Skeletal muscle cell (primary cell): ENCODE data around the gene CCT5.
"Not testable (repeated sequence)": the region's sequence is repeated elsewhere in the genome, so short reads cannot be mapped to it uniquely, and the experiment has no call there.

Experiments
- DNase-seq: peaks from one replicate; pipeline ENCODE4 v3.0.0-alpha.2; 2010; ENCODE audit warnings: low read depth
- H3K4me3 ChIP-seq: 2 replicates; pipeline ENCODE4 v1.5.1; 2011; ENCODE audit warnings: low read depth, mild to moderate bottlenecking, control low read depth, low read length, moderate library complexity

CCT5 gene

GRCh38 chr5:10293907-10294662, 44.0 kb downstream of the CCT5 start:
- H3K4me3 ChIP-seq = no peak overlapping the region
- no peak for DNase-seq

GRCh38 chr5:10295619-10296326, 45.7 kb downstream of the CCT5 start:
- DNase-seq = no peak
- H3K4me3 ChIP-seq = no peak overlapping the region

DNA sequence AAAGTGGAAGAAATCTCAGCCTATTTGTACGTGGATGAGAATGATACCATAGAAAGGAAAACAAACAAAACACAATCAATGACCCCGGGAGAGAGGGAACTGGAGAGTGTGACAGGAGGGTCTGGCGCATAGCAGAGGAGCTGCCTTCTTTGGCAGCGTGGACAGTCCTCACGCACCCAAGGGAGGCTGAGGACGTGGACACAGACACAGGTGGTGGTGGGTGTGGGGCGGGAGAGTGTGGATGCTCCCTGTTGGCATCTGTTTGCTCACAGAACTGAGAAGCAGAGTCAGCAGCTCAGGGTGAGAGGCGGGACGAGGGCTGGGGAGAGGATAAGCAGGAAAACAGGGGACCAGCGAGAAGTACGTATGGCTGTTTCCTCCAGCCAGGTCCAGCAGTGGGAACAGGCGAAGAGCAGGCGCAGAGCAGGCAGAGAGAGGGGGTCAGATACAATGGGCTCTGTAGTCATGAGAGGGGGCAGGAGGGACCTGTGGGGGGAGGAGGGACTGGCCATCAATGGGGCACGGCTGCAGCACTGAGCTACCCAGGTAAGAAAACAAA, 47.6 kb downstream of the CCT5 start:
- H3K4me3 ChIP-seq = no peak overlapping the region
- DNase-seq = no peak

GRCh38 chr5:10300246-10300645, 50.2 kb downstream of the CCT5 start:
- no peak overlapping the region for H3K4me3 ChIP-seq
- no peak for DNase-seq

DNA sequence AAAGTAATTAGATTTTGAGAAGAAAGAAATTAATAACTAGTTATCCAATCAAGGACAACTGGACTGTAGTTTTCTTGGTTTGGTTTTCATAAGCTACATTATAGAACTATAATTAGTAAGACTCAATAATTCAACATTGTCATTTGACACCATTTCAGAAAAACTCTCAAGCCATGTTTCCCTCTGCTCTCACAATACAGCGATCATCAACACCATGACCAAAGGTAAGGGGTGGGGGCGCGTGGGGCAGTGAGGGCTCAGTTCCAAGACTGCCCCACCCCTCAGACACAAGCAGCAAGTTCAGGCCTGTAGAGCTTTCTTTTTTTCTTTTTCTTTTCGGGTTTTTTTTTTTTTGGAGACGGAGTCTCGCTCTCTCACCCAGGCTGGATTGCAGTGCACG, 51.2 kb downstream of the CCT5 start:
- no peak overlapping the region for H3K4me3 ChIP-seq
- no peak for DNase-seq

- no peak overlapping the region for H3K4me3 ChIP-seq
- DNase-seq = no peak
These were observed 51.9 kb downstream of the CCT5 start for GRCh38 chr5:10301842-10302610.

GRCh38 chr5:10303201-10303600, 53.1 kb downstream of the CCT5 start:
- DNase-seq = no peak

GRCh38 chr5:10303699-10304170, 53.7 kb downstream of the CCT5 start:
- no peak for DNase-seq
- no peak overlapping the region for H3K4me3 ChIP-seq

More at GRCh38 chr5:10303201-10303600, 53.1 kb downstream of the CCT5 start:
- H3K4me3 ChIP-seq = no peak overlapping the region

- no peak overlapping the region for H3K4me3 ChIP-seq
- DNase-seq = no peak
These were observed 54.9 kb downstream of the CCT5 start for GRCh38 chr5:10304932-10305331.

GRCh38 chr5:10306114-10306513, 56.0 kb downstream of the CCT5 start:
- H3K4me3 ChIP-seq = peak overlapping the region; percentile 64
- DNase-seq = no peak

DNA sequence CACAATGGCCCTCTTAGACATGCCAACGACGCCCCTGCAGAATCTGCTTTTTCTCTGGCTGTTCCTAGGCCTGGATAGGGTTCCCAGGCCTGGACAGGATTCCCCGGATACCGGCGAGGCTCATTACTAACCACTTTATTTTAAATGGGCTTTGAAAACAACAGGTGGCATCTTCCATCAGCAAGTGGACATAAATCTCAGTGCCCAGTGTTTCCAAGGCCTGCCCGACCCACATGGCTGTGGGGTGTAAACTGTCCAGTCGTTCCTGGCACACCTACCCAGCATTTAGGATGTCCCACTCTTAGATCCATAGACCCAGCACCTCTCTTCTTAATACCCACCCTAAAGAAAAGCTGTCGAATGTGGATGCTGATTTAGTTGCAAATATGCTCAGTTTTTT, 56.7 kb downstream of the CCT5 start:
- DNase-seq = no peak
- H3K4me3 ChIP-seq = peak overlapping the region; percentile 64

- H3K4me3 ChIP-seq = peak within 1 kb of the TSS; percentile 64
- DNase-seq = no peak
These were observed 57.4 kb downstream of the CCT5 start, which contains the start of gene CMBL for GRCh38 chr5:10307206-10308148. Gene CMBL (minus strand): TSS chr5:10307902. CDS start chr5:10290762, 17,140 bp downstream.

GRCh38 chr5:10308844-10309243, 58.8 kb downstream of the CCT5 start:
- no peak for DNase-seq
- no peak overlapping the region for H3K4me3 ChIP-seq

DNA sequence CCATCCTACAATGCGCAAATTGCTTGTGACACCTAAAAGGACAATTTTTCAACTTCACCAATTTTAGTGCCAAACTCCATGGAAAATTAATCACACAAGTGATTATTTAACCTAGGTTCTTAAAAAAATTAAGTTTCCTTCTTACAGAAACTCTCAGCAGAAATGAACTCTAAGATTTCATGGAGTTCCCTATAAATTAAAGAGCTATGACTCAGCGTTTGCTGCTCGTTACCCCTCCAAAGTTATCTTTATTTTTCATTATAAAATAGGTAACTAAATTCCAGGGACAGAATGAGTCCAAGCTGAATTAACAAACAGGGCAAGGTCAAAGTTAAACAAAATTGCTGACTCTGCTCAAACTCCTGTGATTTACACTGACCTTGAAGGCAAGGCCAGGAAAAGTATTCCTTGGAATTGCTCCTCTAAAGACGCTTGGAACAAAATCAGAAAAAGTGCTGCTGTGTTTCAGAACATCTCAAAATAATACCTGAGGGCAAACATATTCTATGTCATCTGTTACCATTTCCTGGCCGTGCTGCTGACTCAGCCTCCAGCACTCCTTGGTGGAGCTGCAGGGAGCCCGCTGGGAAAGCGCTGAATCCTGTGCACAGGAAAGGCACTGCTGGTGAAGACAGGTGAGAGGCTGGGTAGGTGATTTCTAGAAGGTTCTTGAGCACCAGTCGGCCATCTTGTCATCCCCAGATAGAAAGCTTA, 60.1 kb downstream of the CCT5 start:
- no peak overlapping the region for H3K4me3 ChIP-seq
- DNase-seq = no peak

DNA sequence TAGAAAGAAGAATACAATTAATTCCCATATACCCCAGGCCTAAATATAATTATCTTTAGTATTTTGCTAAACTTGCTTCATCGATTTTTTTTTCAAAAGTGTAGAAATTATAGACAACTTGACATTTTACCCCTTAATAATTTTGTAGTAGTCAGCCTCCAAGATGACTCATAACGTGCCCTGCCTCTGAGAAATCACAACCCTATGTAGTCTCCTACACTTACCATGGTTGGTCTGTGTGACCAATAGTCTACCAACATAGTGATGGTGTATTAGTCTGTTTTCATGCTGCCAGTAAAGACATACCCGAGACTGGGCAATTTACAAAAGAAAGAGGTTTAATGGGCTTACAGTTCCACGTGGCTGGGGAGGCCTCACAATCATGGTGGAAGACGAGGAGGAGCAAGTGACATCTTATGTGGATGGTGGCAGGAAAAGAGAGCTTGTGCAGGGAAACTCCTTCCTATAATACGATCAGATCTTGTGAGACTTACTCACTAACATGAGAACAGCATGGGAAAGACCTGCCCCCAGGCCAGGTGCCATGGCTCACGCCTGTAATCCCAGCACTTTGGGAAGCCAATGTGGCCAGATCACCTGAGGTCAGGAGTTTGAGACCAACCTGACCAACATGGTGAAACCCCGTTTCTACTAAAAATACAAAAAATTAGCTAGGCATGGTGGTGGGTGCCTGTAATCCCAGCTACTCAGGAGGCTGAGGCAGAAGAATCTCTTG, 60.9 kb downstream of the CCT5 start:
- DNase-seq, H3K4me3 ChIP-seq: not testable (repeated sequence)

DNA sequence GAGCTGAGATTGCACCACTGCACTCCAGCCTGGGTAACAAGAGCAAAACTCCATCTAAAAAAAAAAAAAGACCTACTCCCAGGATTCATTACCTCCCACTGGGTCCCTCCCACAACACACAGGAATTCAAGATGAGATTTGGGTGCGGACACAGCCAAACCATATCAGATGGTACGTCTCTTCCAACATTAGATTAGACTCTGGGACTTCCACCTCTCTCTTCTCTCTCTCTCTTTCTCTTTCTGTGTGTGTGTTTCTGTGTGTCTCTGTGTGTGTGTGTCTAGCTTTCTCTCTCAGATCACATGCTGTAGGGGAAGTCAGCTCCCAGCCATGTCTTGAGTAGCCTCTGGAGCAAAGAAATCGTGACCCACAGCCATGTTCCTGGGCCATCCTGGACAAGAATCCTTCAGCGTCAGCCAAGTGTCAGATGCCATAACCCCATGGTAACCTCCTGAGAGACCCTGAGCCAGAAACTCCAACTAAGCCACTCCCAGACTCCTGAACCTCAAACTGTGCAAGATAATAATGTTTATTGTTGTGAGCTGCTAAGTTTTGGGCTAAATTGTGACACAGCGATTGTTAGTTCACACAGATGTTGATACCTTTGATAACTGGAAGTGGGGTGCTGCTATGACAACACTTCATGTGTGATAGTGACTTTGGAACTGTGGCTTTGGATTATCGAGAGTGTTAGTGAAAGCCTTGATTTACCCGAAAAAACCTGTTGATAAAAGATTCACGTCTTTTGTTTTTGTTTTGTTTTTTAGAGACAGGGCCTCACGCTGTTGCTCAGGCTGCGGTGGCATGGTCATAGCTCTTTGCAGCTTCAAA, 61.7 kb downstream of the CCT5 start:
- H3K4me3 ChIP-seq = no peak overlapping the region
- no peak for DNase-seq

DNA sequence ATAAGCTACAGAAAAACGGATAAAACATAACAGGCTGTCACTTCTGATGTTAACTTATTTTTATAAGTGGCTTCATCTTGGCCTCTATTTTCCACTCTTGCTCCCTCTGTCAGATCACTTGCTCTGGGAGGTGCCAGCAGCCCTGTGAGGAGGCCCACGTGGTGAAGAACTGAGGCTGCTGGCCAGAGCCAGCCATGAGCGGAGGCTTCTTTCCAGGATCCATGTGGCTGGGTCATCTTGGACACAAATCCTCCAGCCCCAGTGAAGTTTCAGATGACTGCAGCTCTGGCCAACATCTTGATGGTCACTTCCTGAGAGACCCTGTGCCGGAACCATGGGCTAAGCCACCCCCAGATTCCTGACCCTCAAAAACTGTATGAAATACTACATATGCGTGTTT, 65.1 kb downstream of the CCT5 start:
- H3K4me3 ChIP-seq = no peak overlapping the region

More for the DNA sequence above, 65.1 kb downstream of the CCT5 start:
- no peak for DNase-seq
